Measurements from ENCODE around the gene RPL22.
A peak's percentile ranks its signal among the peaks of the same experiment; 100 is the strongest.

RPL22 gene

DNA sequence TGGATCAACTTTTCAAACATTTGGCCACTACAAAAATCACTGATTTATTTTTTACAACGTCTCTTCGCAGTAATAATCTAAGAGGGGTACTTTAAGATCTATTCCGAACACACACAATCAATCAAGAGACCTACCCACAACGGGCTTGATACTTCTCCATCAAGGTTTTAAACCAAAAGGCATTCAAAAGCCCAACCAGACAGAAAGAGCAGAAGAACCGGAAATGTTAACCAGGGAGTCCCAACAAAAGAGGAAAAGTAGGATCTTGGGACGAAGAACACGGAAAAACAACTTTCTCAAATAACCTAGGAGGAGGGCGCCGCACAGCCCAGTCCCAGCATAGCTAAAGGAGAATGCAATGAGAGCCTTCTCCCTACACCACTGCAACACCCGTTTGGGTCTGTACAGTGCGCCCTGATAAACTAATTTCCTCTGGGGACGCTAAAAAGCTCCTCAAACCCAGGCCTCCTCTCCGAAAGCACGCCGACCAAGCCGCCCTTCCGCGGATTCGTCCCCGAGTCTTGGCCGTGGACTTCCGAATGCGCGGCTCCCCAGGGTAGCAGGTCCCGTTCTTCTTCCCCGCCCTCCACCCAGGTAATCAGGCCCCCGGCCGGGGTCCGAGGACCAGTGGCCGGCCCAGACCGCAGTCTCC is 623 bp downstream of the RPL22 start:
- no peak for TF ChIP-seq CTCF (IDR thresholded peaks at IDR 0.05; ENCODE audit: unreplicated experiment in 3 of 3)
- H3K36me3 Mint-ChIP-seq (ENCODE audit: low read depth), result peaks cover 37% of the 10 kb centered on the region
- peak overlapping the region; percentile 90 to 98 (median 93) for H3K4me3 Mint-ChIP-seq
- no peaks in the 10 kb centered on the region for H3K9me3 Mint-ChIP-seq
- H3K27me3 Mint-ChIP-seq (ENCODE audit: low read depth), result no peaks in the 10 kb centered on the region
- peaks cover 44% of the 10 kb centered on the region for H3K4me1 Mint-ChIP-seq
- H3K27ac Mint-ChIP-seq, result peak overlapping the region; percentile 19 to 99 (median 65)

DNA sequence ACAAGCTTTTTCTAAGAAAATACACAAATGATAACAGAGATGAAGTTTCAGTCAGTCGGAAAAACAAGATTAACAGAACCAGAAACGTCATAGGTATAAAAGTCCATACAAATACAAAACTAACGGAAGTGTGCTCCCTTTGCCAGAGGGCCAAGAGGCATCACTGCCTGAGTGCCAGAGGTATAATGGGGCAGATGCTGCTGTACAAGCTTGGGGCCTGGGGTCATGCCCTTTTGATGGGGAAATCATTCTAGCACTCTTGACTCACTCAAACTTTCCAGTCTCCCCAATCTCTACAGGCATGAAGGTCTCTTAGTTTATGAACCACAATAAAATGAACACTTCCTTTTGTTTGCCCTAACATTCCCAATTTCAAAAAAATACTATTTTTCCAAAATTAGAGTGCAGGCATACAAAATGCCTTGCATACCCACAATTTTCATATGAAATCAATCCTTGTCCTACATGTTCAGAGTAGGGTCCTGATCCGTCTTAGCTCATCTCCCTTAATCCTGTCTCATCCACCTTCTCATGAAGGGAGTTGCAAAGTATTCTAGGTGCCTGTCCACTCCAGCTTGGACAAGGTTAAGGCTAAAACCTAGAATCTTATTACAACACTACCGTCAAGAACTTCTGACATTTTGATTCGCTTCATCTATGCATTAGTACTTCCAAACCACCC is 1.5 kb downstream of the RPL22 start:
- Mint-ChIP-seq H3K36me3 (ENCODE audit: low read depth) (peaks cover 45% of the 10 kb centered on the region), H3K4me3 (peak overlapping the region; percentile 90 to 98 (median 93)), H3K4me1 (peaks cover 44% of the 10 kb centered on the region), H3K9me3 (no peaks in the 10 kb centered on the region), H3K27me3 (ENCODE audit: low read depth) (no peaks in the 10 kb centered on the region), H3K27ac (peak overlapping the region; percentile 19 to 99 (median 65))
- TF ChIP-seq CTCF (IDR thresholded peaks at IDR 0.05; ENCODE audit: unreplicated experiment in 3 of 3), result no peak

- H3K27me3 Mint-ChIP-seq (ENCODE audit: low read depth), result no peaks in the 10 kb centered on the region
- H3K9me3 Mint-ChIP-seq, result no peaks in the 10 kb centered on the region
- H3K27ac Mint-ChIP-seq, result no peak overlapping the region
- H3K4me3 Mint-ChIP-seq, result no peak overlapping the region
- peaks cover 8% of the 10 kb centered on the region for H3K4me1 Mint-ChIP-seq
- TF ChIP-seq CTCF (IDR thresholded peaks at IDR 0.05; ENCODE audit: unreplicated experiment in 3 of 3), result no peak
- peaks cover 60% of the 10 kb centered on the region for H3K36me3 Mint-ChIP-seq (ENCODE audit: low read depth)
These were observed 7.4 kb downstream of the RPL22 start for GRCh38 chr1:6191968-6192367.

- no peak for TF ChIP-seq CTCF (IDR thresholded peaks at IDR 0.05; ENCODE audit: unreplicated experiment in 3 of 3)
- no peaks in the 10 kb centered on the region for H3K4me1 Mint-ChIP-seq
- no peak overlapping the region for H3K4me3 Mint-ChIP-seq
- H3K27me3 Mint-ChIP-seq (ENCODE audit: low read depth), result peaks cover 12% of the 10 kb centered on the region
- peaks cover 63% of the 10 kb centered on the region for H3K36me3 Mint-ChIP-seq (ENCODE audit: low read depth)
- no peak overlapping the region for H3K27ac Mint-ChIP-seq
- H3K9me3 Mint-ChIP-seq, result no peaks in the 10 kb centered on the region
These were observed 10.9 kb downstream of the RPL22 start for GRCh38 chr1:6188466-6188865.

DNA sequence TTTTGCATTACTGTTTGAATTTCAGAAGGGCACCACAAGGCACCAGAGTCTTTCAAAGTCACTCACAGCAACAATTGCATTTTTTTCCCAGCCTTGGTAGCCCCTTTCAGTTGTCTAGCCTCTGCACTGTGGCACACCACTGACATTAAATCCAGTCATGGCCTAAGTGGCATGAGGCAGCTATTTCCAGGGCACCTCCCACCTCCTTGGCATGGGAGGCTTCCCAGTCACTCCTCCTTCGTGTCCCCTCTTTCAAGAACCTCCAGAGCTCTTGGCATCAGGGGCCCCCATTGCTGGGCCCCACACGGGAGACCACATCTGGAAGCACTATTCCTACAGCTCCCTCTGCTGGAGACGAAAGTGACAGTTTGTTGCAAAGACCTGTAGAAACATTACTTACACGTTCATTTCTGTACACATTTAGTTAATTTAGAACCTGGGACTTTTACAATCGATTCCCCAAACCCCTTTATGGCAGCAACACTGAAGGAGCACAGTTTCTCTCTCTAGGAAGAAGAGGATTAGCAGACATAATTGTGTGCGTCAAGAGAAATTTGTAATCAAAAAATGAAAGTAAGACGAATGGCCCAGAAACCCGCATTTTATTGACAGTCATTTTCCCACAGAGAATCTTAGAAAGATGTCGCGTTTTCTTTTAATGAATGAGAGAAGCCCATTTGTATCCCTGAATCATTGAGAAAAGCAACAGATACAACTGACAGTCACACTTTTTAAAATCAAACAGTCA is 13.6 kb downstream of the RPL22 start:
- peaks cover 16% of the 10 kb centered on the region for H3K4me1 Mint-ChIP-seq
- no peaks in the 10 kb centered on the region for H3K9me3 Mint-ChIP-seq
- TF ChIP-seq CTCF (IDR thresholded peaks at IDR 0.05; ENCODE audit: unreplicated experiment in 3 of 3), result peak; percentile 24 to 54 (median 48)
- no peak overlapping the region for H3K4me3 Mint-ChIP-seq
- H3K27ac Mint-ChIP-seq, result no peak overlapping the region
- H3K36me3 Mint-ChIP-seq (ENCODE audit: low read depth), result peaks cover 58% of the 10 kb centered on the region
- peaks cover 38% of the 10 kb centered on the region for H3K27me3 Mint-ChIP-seq (ENCODE audit: low read depth)

All from nephron (organoid).